Omental fat pad (tissue), 4 donors: ENCODE data around the gene ZNF600. TPM values are rescaled to one million over a fixed set of nuclear protein-coding genes. Genes with fewer than 3 reads are reported as not detected.
"Not testable (repeated sequence)": the region's sequence is repeated elsewhere in the genome, so short reads cannot be mapped to it uniquely, and the experiment has no call there.

Source experiments
- ATAC-seq: fragments of 150-250 bp; one replicate; pipeline ENCODE4 v1.9.1; 2016; ENCODE audit warnings: mild to moderate bottlenecking, moderate library complexity; ENCODE audit not compliant: low FRiP score
- DNase-seq: peaks from one replicate; pipeline ENCODE4 v3.0.0-alpha.2; 2019; ENCODE audit warnings: low spot score
- CTCF ChIP-seq, 3 donors: fragments of 450-650 bp; IDR thresholded peaks; one replicate each; pipeline ENCODE4 v1.5.1; 2016 to 2017; ENCODE audit warnings: antibody characterized with exemption in 3 of 3, mild to moderate bottlenecking in 3 of 3, moderate library complexity in 2 of 3
- total RNA-seq, 4 donors: library from RNA; depleted of rRNA; stranded (reverse); fragments of >200 nt; gene quantifications; one replicate each; pipeline ENCODE4 v1.1.0, GENCODE V29; 2016

ZNF600 gene
- total RNA-seq = 10 to 100 TPM in 2 of 4 donors, 1 to 10 TPM in 2; 4.4 to 13.1 (median 9.3) TPM

GRCh38 chr19:52786464-52787354 lies at the start of gene ZNF600:
Gene ZNF600 (minus strand): TSS chr19:52786791. CDS start chr19:52778888, 7,903 bp downstream.
- peak; percentile 76 for DNase-seq
- peak; percentile 99 for ATAC-seq

- ATAC-seq, DNase-seq: not testable (repeated sequence)
Measured at GRCh38 chr19:52834289-52834688, 47.7 kb upstream of the ZNF600 start.

GRCh38 chr19:52833541-52833940 lies 47.0 kb upstream of the ZNF600 start:
- not testable (repeated sequence) for ATAC-seq, DNase-seq

GRCh38 chr19:52829866-52830265 lies 43.3 kb upstream of the ZNF600 start:
- DNase-seq, ATAC-seq: not testable (repeated sequence)

- ATAC-seq = no peak
- no peak for DNase-seq
- no peak for TF ChIP-seq CTCF (IDR thresholded peaks at IDR 0.05)
Measured at GRCh38 chr19:52825765-52826164, 39.2 kb upstream of the ZNF600 start.

- no peak for TF ChIP-seq CTCF (IDR thresholded peaks at IDR 0.05)
- DNase-seq (no peak), ATAC-seq (no peak)
Measured at GRCh38 chr19:52823676-52824075, 37.1 kb upstream of the ZNF600 start.

GRCh38 chr19:52821204-52821960 lies 34.8 kb upstream of the ZNF600 start, which contains the start of gene ZNF28:
Gene ZNF28 (minus strand): TSS chr19:52821633. CDS start chr19:52817958, 3,675 bp downstream.
- peak; percentile 28 for DNase-seq
- ATAC-seq = peak; percentile 99

- peak; percentile 22 for ATAC-seq
- not testable (repeated sequence) for DNase-seq
Measured at GRCh38 chr19:52820472-52821203, 34.0 kb upstream of the ZNF600 start.

- ATAC-seq (no peak), DNase-seq (no peak)
- TF ChIP-seq CTCF (IDR thresholded peaks at IDR 0.05) = no peak
Measured at GRCh38 chr19:52809801-52810200, 23.2 kb upstream of the ZNF600 start.

GRCh38 chr19:52799950-52800640 lies 13.5 kb upstream of the ZNF600 start:
- not testable (repeated sequence) for ATAC-seq, DNase-seq
